ENCODE results near the gene WSCD2.

WSCD2 gene

GRCh38 chr12:108128221-108129016 lies 669 bp upstream of the WSCD2 start:
- ATAC-seq: no peak

DNA sequence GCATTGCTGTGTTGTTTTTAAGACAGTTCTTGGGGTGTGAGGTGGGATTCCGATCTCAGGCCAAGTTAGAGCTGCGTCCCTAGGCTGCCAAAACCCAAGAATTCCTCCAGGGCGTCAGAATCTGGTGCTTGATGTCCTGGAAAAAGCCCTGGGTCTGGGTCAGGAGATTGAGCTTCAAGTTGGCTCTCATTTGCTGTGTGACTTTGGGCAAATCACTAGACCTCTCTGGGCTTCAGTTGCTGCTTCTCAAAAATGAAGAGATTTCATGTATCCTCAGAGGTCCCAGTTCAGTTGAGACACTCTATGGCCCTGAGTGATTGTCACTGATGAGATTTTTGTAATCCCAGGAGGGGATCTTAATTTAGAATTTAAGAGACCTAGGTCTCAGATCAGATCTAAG lies 1.9 kb downstream of the WSCD2 start:
- DNase-seq: no peak
- ATAC-seq: no peak

More at GRCh38 chr12:108128221-108129016, 669 bp upstream of the WSCD2 start:
- no peak for DNase-seq

DNA sequence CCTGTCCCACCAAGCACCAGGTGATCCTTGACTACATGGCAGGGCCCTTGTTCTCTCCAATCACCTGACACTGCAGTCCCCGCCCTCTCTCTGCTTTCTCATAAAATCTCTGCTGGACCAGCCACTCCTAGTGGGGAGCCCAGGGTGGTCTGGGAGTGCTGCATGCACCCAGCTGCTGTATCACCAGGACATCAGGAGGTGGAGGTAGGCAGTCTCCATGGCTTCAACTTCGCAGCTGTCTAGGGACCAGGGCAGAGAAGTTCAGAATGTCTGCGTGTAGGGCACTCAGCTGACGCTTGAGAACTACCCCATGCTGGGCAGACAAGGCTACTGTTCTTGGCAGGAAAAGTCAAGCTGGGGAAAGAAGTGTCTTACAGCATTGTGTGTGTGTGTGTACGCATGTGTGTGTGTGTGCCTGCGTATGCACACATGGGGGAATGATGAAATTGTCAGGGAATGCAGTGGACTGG lies 2.6 kb downstream of the WSCD2 start:
- no peak for ATAC-seq
- no peak for DNase-seq

DNA sequence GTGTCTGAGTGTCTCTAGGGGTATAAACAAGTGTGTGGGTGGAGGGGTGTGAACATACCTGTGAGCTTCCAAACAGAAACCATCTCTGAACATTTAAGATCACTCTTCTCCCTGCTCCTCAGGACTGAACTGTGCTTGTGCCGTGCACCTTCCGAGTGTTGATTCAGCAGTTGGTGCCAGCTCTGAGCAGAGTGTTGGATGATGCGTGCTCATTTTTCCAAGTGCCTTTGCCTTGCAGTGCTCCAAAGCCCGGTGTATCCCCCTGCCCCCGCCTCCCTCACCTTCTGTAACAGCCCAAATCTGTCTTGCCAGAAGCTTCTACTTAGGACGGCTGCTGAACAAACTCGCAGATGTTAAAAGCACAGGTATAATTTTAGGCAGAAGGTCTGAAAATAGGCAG lies 4.4 kb downstream of the WSCD2 start:
- DNase-seq: no peak
- ATAC-seq: no peak

DNA sequence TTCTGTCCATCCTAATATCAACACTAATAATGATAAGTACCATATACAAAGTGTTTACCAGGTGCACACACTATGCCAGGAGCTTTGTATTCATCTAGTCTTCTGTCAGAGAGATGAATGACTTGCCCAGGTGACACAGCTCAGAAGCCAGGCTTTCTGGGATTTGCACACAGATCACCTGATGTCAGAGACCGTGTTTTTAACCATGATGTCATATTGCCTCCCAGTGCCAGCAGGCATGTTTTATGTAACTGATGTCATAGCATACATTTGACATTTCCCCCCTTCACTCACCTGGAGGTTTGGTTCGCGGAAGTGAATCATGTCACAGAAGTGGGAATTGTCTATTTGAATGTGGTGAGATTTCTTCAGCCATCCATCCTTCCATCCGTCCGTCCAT lies 5.7 kb downstream of the WSCD2 start:
- ATAC-seq (no peak), DNase-seq (no peak)

- no peak for ATAC-seq
- DNase-seq: no peak
Observed at GRCh38 chr12:108135627-108136026, 6.5 kb downstream of the WSCD2 start.

- DNase-seq: no peak
- no peak for ATAC-seq
Observed at GRCh38 chr12:108136697-108137096, 7.6 kb downstream of the WSCD2 start.

- no peak for DNase-seq
- no peak for ATAC-seq
Observed at GRCh38 chr12:108139454-108139853, 10.4 kb downstream of the WSCD2 start.

DNA sequence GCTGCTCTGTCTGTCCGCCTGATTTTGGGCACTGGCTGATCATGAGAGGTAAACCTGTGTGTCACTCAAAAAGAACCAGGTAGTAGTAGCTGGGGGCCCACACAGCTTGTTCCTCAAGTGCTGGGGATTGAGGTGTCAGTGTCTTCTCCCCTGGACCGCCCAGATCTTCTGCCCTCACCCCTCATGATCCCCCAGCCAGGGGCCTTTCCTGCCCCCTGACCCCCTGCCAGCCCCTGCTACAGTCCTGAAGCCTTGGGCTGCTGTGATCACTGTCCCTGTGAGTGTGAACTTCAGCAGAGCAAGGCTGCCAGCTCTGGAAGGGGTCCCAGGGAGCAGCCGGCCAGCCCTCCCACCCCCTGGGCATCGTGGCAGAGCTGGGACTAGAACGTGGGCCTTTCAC lies 11.4 kb downstream of the WSCD2 start:
- no peak for DNase-seq
- no peak for ATAC-seq

DNA sequence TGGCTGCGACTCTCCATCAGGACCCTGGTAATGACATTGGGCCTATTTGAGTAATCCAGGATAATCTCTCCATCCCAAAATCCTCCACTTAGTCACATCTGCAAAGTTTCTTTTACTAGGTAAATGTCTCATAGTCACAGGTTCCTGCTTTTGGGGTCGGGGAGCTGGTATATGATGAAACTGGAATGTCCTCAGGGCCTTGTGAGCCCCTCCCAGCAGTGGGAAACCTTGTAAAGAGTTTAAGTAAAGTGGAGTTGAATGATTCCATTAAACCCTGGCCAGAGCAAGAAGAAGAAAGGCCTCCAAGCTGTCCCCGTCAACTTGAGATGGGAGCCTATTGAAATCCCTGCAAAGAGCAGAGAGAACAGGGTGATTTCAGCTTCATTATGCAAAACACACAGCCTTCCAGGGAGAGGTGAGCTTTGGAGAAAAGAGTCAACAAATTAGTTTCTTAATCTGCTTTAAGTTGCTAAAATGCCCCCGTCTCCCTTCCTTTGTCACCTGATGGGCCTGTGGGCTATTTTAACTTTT lies 12.6 kb downstream of the WSCD2 start:
- ATAC-seq: no peak
- no peak for DNase-seq

DNA sequence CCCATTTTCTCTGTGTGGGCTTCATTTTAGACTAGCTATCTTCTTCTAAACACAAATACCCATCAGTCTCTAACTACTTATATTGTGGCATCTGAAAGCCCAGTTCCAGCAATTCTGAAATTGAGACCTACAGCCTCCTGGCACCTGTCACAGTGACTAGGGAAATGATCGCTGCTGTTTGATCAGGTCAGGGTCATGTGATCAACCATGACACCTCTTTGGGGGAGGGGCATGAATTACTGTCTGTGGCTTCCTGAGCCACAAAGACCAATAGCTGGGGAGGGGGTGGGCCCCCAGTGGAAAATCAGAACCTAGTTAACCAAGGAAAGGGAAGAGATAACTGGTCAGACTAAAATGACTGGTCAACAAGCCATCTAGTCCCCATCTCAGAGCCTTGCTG lies 14.1 kb downstream of the WSCD2 start:
- DNase-seq (no peak), ATAC-seq (no peak)

GRCh38 chr12:108144080-108144479 lies 15.0 kb downstream of the WSCD2 start:
- DNase-seq: no peak
- ATAC-seq: no peak

GRCh38 chr12:108145011-108145410 lies 15.9 kb downstream of the WSCD2 start:
- DNase-seq (no peak), ATAC-seq (no peak)

GRCh38 chr12:108146035-108146893 lies 17.2 kb downstream of the WSCD2 start:
- DNase-seq (no peak), ATAC-seq (no peak)

- DNase-seq (no peak), ATAC-seq (no peak)
Observed at GRCh38 chr12:108147279-108147678, 18.2 kb downstream of the WSCD2 start.

DNA sequence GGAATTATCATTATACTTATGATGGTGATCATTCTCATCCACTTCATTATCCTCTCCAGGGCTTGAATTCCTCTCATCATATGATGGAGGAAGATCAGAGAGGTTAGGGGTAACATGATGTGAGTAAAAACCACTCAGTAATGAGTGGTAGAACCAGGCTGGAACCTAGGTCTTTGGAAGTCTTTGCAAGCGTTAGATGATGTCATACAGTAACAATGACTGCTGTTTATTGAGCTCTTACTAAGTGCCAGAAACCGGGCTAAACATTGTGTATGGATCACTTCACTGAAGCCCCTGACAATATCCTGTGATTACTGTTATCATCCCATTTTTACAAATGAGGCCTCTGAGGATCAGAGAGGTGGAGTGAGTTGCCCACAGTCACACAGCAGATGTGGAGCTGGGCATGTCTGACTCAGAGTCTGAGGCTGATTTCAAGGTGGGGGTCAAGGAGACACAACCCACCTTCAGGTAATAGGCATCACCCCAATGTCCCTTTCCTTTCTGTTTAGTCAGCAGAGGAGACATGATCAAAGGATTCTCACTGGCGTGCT lies 19.5 kb downstream of the WSCD2 start:
- ATAC-seq (no peak), DNase-seq (no peak)

DNA sequence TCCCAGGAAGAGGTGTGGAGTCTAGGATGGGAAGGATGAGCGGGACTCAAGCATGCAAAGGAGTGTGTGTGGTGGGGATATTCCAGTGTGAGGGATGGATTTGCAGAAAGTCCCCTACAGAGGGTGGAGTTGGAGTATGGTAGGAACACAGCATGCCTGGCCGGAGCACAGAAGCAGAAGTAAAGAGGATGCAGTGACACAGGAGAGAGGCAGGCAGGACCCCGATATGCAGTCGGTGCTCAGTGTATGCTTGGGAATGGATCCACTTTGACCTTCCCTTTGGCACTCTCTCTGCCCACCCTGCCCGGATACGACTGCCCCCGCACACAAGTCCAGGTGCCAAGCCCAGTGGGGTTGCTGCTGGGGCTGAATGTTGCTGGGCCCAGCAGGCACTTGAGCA lies 21.3 kb downstream of the WSCD2 start:
- no peak for ATAC-seq

DNA sequence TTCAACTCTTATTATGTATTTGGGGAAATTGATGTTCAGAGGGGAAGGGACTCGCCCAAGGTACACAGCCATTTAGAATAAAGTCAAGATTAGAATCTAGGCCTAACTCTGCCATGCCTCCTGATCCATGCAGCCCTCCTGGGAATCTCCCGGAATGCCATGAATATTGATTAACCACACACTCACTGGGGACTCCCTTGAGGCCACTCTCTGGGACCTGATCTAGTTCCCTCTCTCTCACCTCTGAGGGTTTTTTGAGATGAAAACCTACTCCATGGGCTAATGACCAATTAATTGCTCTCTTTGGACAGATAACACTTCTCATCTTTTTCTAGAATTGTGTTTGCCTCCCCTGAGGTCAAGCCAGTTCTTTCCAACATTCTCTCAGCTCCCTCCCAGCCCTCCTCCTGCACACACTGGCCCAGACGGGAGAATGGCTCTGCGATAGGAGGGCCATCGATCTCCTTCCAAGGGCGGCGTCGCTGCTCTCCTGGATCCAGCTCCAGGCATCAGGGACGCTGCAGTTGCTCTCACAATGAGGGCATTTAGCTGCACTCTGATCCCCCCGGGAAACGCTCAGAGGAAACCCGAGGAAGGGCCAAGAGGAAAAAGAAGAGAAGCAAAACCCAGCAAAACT lies 22.6 kb downstream of the WSCD2 start:
- DNase-seq: no peak
- no peak for ATAC-seq

More for the DNA sequence above, 21.3 kb downstream of the WSCD2 start:
- no peak for DNase-seq

DNA sequence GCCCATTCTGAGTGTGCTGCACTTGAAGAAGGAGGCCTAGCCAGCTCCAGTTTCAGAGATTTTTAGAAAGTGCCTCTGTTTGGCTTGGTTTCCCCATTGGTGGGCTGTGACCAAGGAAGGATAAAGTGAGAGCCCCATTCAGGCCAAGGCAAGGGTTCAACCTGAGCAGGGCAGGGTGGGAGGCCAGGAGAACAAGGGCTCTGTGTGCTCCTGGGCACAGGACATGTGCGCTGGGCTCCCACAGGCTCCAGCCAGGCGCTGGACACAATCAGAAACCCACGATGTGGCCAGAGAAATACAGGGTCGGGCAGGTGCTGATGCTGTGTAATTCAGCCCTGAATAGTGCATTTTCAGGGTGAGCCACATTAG lies 23.1 kb downstream of the WSCD2 start:
- DNase-seq (no peak), ATAC-seq (no peak)

GRCh38 chr12:108156717-108157116 lies 27.6 kb downstream of the WSCD2 start:
- ATAC-seq (no peak), DNase-seq (no peak)

GRCh38 chr12:108157870-108158459 lies 28.9 kb downstream of the WSCD2 start:
- DNase-seq: no peak
- ATAC-seq: no peak

DNA sequence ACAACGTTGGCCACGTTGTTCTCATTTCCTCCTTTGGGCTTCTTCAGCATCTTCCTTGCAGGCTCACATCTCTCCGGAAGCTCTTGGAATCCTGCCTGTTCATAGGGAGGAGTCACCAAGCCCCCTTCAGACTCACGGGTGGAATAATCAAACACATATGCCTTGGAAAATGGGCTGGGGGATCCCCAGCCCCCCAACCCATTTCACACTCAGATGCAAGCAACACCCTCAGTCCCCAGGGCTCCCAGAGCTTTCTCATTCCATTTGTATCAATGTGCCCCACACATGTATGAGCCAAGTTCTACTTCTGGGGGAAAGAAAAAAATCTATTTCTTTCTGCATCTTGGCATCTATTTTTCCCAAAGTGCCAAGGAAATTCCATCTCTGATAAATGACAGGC lies 33.1 kb downstream of the WSCD2 start:
- ATAC-seq: no peak

More for the DNA sequence above, 33.1 kb downstream of the WSCD2 start:
- DNase-seq: no peak
